ENCODE measurements around the gene EP400. TPM values are rescaled to one million over a fixed set of nuclear protein-coding genes. Genes with fewer than 3 reads are reported as not detected.

EP400 gene
- total RNA-seq, 1 experiment from 2014 or later, result 61.7 TPM

DNA sequence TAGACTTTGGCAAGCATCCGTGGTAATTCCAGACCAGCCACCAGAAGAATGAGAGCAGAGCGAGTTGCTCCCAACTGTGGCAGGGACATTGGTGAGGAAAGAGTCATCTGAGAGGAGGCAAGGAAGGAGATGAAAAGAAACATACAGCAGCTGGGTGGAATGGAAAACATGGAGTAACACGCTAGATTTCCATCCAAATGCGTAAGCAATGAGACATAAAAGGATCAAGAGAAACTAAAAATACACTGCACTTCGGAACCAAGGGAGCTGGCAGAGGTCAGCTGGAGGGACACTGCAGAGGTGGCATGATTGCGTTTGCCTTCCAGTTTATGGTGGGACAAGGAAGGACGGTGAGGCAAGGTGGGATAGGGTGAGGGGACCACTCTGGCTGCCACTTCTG lies 111.5 kb downstream of the EP400 start:
- WGBS (ENCODE audit: extremely low coverage, insufficient read length, low lambda C conversion rate), result no CpG with 5 or more reads among the region's 7 CpGs
- Histone ChIP-seq H4K20me1 (ENCODE audit: control insufficient read depth, insufficient read depth, insufficient read length) (no peaks in the 10 kb centered on the region), H3T11ph (ENCODE audit: low read length) (no peak overlapping the region), H3K23me2 (ENCODE audit: insufficient read length, low read depth, low read length, poor library complexity, severe bottlenecking) (no peaks in the 10 kb centered on the region), H2BK20ac (ENCODE audit: low read depth, low read length, poor library complexity, severe bottlenecking) (no peak overlapping the region), H3K79me2 (ENCODE audit: insufficient read depth, low read length) (no peaks in the 10 kb centered on the region), H3K27me3 (ENCODE audit: insufficient read depth, low read length) (no peaks in the 10 kb centered on the region), H2BK15ac (ENCODE audit: low read depth, low read length) (no peak overlapping the region), H3K79me1 (ENCODE audit: insufficient read depth, low read depth, low read length, poor library complexity, severe bottlenecking) (no peaks in the 10 kb centered on the region), H3K56ac (ENCODE audit: insufficient read length, low read depth, low read length) (no peak overlapping the region), H2BK12ac (ENCODE audit: insufficient read length, low read depth, low read length) (no peak overlapping the region), H4K91ac (ENCODE audit: insufficient read length, low read depth, low read length) (no peak overlapping the region), H2BK120ac (ENCODE audit: low read depth, low read length, poor library complexity, severe bottlenecking) (no peak overlapping the region), H3K27ac (ENCODE audit: insufficient read length, low read depth, low read length) (no peak overlapping the region), H3K23ac (ENCODE audit: insufficient read length, low read depth, low read length) (no peak overlapping the region), H3K9ac (ENCODE audit: extremely low read depth, insufficient read length, low read length) (no peak overlapping the region), H3K4me2 (ENCODE audit: insufficient read depth, insufficient read length, low read length) (no peak overlapping the region), H2AK5ac (ENCODE audit: insufficient read length, low read length) (no peak overlapping the region), H2BK5ac (ENCODE audit: insufficient read length, low read length) (no peak overlapping the region), H3K18ac (ENCODE audit: insufficient read length, low read depth, low read length) (no peak overlapping the region), H3K4me1 (ENCODE audit: insufficient read depth, low read length) (no peaks in the 10 kb centered on the region), H3K4ac (ENCODE audit: low read depth, low read length) (no peak overlapping the region), H4K5ac (ENCODE audit: insufficient read length, low read depth, low read length) (no peak overlapping the region), H2AFZ (ENCODE audit: low read length) (no peak overlapping the region), H3K14ac (ENCODE audit: insufficient read depth, low read length) (no peak overlapping the region), H4K8ac (replicated peaks; ENCODE audit: insufficient read length, low read depth, low read length) (no peak overlapping the region), H3K9me3 (ENCODE audit: control insufficient read depth, low read depth, low read length) (no peaks in the 10 kb centered on the region)
- H3K4me3 Mint-ChIP-seq, result no peak overlapping the region; a peak in 1 of 5 replicates
- TF ChIP-seq, protein P1, sequence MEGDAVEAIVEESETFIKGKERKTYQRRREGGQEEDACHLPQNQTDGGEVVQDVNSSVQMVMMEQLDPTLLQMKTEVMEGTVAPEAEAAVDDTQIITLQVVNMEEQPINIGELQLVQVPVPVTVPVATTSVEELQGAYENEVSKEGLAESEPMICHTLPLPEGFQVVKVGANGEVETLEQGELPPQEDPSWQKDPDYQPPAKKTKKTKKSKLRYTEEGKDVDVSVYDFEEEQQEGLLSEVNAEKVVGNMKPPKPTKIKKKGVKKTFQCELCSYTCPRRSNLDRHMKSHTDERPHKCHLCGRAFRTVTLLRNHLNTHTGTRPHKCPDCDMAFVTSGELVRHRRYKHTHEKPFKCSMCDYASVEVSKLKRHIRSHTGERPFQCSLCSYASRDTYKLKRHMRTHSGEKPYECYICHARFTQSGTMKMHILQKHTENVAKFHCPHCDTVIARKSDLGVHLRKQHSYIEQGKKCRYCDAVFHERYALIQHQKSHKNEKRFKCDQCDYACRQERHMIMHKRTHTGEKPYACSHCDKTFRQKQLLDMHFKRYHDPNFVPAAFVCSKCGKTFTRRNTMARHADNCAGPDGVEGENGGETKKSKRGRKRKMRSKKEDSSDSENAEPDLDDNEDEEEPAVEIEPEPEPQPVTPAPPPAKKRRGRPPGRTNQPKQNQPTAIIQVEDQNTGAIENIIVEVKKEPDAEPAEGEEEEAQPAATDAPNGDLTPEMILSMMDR (conservative IDR thresholded peaks at IDR 0.05), result no peak
- H3K27ac Mint-ChIP-seq, result peak overlapping the region in 2 of 3 experiments; percentile 10 to 30; a peak in 3 of 7 replicates
- no peaks in the 10 kb centered on the region for H3K27me3 Mint-ChIP-seq (ENCODE audit: low read depth)
- H3K4me1 Mint-ChIP-seq, result no peaks in the 10 kb centered on the region
- DNase-seq, result no peak
- peaks cover 29 to 77% (median 64%) of the 10 kb centered on the region in 3 experiments for H3K36me3 Mint-ChIP-seq (ENCODE audit: insufficient read depth in 1 of 3, low read depth in 3 of 3)
- no peaks in the 10 kb centered on the region for H3K9me3 Mint-ChIP-seq
